ENCODE data around the gene PPME1.
A peak's percentile ranks its signal among the peaks of the same experiment; 100 is the strongest.
"Not testable (repeated sequence)": the region's sequence is repeated elsewhere in the genome, so short reads cannot be mapped to it uniquely, and the experiment has no call there.

Gene PPME1

DNA sequence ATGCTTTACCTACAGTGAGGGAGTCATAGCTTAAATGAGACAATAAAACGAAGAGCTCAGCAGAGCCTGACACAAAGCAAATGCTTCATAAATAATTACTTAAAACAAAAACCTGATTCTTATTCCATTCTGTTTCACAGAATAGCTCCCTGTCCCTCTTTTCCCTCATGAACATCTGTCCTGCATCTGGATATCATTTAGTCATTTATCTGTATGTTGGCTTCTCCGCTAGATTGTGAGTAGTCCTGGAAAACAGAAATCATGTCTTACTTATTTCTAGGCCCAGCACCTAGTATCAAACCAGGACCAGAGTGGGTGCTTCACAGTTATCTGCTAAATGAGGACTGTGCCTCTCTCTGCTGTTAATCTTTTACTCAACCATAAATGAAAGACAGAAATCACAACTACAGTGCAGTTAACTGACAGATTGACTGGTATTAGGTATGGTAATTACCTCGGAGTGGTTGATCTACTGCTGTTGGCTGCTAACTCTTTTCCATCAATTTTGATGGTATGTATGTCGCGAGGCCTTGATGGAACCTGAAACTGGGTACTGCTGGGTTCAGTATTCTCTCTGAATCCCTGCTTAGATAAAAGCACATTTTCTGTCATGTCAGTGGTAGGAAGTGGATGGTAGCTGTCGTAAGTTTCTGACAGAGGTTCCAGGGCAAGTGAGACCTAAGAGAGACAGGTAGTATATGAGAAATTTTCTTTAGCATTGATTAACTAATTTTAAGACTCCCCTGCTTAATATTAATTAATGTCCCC, 31.8 kb upstream of the PPME1 start:
- no peaks in the 10 kb centered on the region for H3K36me3 ChIP-seq (ENCODE audit: control insufficient read depth, insufficient read depth, low read length)
- H2BK120ac ChIP-seq (ENCODE audit: low read depth, low read length), result no peak overlapping the region
- no peaks in the 10 kb centered on the region for H3K79me1 ChIP-seq (ENCODE audit: low read length)
- H3K4me3 ChIP-seq (ENCODE audit: low read length), result no peak overlapping the region
- H3K27ac ChIP-seq (ENCODE audit: low read depth, low read length), result no peak overlapping the region
- no peak overlapping the region for H3K23ac ChIP-seq (ENCODE audit: low read length)
- WGBS (ENCODE audit: extremely low coverage, insufficient coverage, low lambda C conversion rate), result no CpG with 5 or more reads among the region's 6 CpGs
- no peak overlapping the region for H4K5ac ChIP-seq (ENCODE audit: low read length)
- no peaks in the 10 kb centered on the region for H3K4me1 ChIP-seq (ENCODE audit: control insufficient read depth, low read depth, low read length)
- no peak overlapping the region for H2AK5ac ChIP-seq (ENCODE audit: low read length)
- no peak overlapping the region for H3K9ac ChIP-seq (ENCODE audit: low read length)
- H3K27me3 ChIP-seq (ENCODE audit: insufficient read depth, low read length, poor library complexity), result no peaks in the 10 kb centered on the region
- H4K8ac ChIP-seq (ENCODE audit: low read depth, low read length), result no peak overlapping the region
- DNase-seq, result peak; percentile 35
- H2BK5ac ChIP-seq (ENCODE audit: low read length), result no peak overlapping the region
- no peak overlapping the region for H2BK15ac ChIP-seq (replicated peaks; ENCODE audit: low read depth)
- H3K56ac ChIP-seq (ENCODE audit: low read length), result no peak overlapping the region
- H3K18ac ChIP-seq (ENCODE audit: low read length), result no peak overlapping the region
- no peak overlapping the region for H3K4me2 ChIP-seq (ENCODE audit: low read length)
- H3K4ac ChIP-seq (ENCODE audit: low read depth, low read length), result no peak overlapping the region
- H3K79me2 ChIP-seq (ENCODE audit: control insufficient read depth, insufficient read depth, low read length), result no peaks in the 10 kb centered on the region

DNA sequence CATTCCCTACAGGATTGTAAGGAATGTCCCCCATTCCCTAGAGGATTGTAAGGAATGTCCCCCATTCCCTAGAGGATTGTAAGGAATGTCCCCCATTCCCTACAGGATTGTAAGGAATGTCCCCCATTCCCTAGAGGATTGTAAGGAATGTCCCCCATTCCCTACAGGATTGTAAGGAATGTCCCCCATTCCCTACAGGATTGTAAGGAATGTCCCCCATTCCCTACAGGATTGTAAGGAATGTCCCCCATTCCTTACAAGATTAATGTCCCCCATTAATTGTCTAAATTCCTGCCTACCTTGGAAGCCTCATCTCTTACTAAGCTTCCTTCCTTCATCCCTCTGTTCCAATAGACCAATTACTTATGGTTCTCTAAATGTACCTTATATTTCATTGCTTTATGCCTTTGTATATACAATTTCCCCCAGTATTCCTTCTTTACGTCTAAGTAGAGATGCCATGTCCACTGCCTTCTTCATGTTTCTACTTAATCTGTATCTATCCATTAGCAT, 31.1 kb upstream of the PPME1 start:
- not testable (repeated sequence) for H3K27me3 ChIP-seq (ENCODE audit: insufficient read depth, low read length, poor library complexity); H2BK120ac ChIP-seq (ENCODE audit: low read depth, low read length); H4K5ac ChIP-seq (ENCODE audit: low read length); H3K4me1 ChIP-seq (ENCODE audit: control insufficient read depth, low read depth, low read length); H3K4ac ChIP-seq (ENCODE audit: low read depth, low read length); H2AK5ac ChIP-seq (ENCODE audit: low read length); H3K18ac ChIP-seq (ENCODE audit: low read length); H3K4me2 ChIP-seq (ENCODE audit: low read length); H2BK15ac ChIP-seq (replicated peaks; ENCODE audit: low read depth); H3K56ac ChIP-seq (ENCODE audit: low read length); H3K36me3 ChIP-seq (ENCODE audit: control insufficient read depth, insufficient read depth, low read length); H3K79me2 ChIP-seq (ENCODE audit: control insufficient read depth, insufficient read depth, low read length); H2BK5ac ChIP-seq (ENCODE audit: low read length); H3K23ac ChIP-seq (ENCODE audit: low read length); H3K9ac ChIP-seq (ENCODE audit: low read length); H3K27ac ChIP-seq (ENCODE audit: low read depth, low read length); H4K8ac ChIP-seq (ENCODE audit: low read depth, low read length); H3K4me3 ChIP-seq (ENCODE audit: low read length); H3K79me1 ChIP-seq (ENCODE audit: low read length)
- no CpG with 5 or more reads among the region's 1 CpG for WGBS (ENCODE audit: extremely low coverage, insufficient coverage, low lambda C conversion rate)
- peak; percentile 28 for DNase-seq

DNA sequence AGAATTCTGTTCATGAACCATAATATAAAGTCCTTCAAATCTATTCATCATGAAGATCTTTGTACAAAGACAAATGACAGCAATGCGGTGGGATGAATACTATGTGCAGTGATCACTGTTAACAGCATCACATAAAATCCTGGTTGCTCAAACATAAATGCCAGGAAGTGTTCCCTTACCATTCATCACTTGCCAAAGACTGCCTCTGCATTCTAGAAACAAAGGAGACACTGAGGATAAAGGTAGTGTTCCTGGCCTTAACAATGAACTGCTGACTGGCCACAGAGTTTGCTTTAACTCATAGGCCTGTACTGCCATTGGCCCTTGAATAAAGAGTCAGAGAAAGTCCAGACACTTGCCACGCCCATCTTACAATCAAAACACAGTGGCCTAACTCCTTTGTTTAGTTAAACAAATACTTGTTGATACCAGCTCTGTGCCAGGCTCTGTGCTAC, 29.8 kb upstream of the PPME1 start:
- Histone ChIP-seq H3K23ac (ENCODE audit: low read length) (no peak overlapping the region), H2BK120ac (ENCODE audit: low read depth, low read length) (peak overlapping the region; percentile 38), H2BK15ac (replicated peaks; ENCODE audit: low read depth) (no peak overlapping the region), H3K27me3 (ENCODE audit: insufficient read depth, low read length, poor library complexity) (no peaks in the 10 kb centered on the region), H3K4me3 (ENCODE audit: low read length) (no peak overlapping the region), H4K5ac (ENCODE audit: low read length) (no peak overlapping the region), H3K27ac (ENCODE audit: low read depth, low read length) (no peak overlapping the region), H3K18ac (ENCODE audit: low read length) (no peak overlapping the region), H2BK5ac (ENCODE audit: low read length) (no peak overlapping the region), H3K4me1 (ENCODE audit: control insufficient read depth, low read depth, low read length) (no peaks in the 10 kb centered on the region), H3K79me2 (ENCODE audit: control insufficient read depth, insufficient read depth, low read length) (no peaks in the 10 kb centered on the region), H3K9ac (ENCODE audit: low read length) (no peak overlapping the region), H3K36me3 (ENCODE audit: control insufficient read depth, insufficient read depth, low read length) (no peaks in the 10 kb centered on the region), H3K56ac (ENCODE audit: low read length) (no peak overlapping the region), H3K4ac (ENCODE audit: low read depth, low read length) (peak overlapping the region; percentile 12), H4K8ac (ENCODE audit: low read depth, low read length) (no peak overlapping the region), H3K79me1 (ENCODE audit: low read length) (no peaks in the 10 kb centered on the region), H3K4me2 (ENCODE audit: low read length) (no peak overlapping the region), H2AK5ac (ENCODE audit: low read length) (no peak overlapping the region)
- WGBS (ENCODE audit: extremely low coverage, insufficient coverage, low lambda C conversion rate), result no CpG with 5 or more reads among the region's 2 CpGs
- DNase-seq, result peak; percentile 18

DNA sequence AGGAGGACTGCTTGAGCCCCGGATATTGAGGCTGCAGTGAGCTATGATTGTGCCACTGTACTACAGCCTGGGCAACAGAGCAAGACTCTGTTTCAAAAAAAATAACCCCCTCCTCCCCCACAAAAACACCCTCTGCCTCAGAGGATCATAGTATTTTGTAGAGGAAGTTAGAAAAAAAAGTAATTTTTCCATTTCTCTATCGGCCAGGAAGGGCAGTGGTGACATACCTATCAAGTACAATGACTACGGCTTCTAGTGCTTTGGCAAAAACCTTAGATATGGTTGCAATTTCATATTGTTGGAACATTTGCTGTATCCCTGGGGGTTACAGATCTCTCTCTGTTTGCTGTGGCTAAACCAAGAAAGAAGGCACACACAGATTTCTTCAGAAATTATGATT, 29.2 kb upstream of the PPME1 start:
- WGBS (ENCODE audit: extremely low coverage, insufficient coverage, low lambda C conversion rate), result no CpG with 5 or more reads among the region's 3 CpGs
- no peaks in the 10 kb centered on the region for H3K79me1 ChIP-seq (ENCODE audit: low read length)

DNA sequence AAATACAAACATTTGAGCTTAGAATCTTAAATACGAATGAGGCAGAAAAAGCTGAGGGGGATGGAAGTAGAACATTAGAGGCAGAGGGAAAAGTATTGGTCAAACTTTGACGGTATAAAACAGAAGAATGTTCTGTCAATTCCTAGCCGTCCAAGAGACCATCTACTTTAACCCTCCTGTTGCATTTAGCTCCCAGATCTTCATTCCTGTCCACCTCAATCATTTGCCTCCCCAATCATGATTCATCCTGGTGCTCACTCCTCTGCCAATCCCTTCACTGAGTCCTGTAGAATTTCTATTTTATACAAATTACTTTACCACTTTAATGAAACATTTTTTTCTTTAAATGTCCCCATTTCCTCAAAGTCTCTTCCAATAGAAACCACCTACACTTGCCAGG, 28.5 kb upstream of the PPME1 start:
- H3K9ac ChIP-seq (ENCODE audit: low read length), result no peak overlapping the region
- no CpG with 5 or more reads among the region's 3 CpGs for WGBS (ENCODE audit: extremely low coverage, insufficient coverage, low lambda C conversion rate)

More for the DNA sequence above, 29.2 kb upstream of the PPME1 start:
- H3K27ac ChIP-seq (ENCODE audit: low read depth, low read length), result no peak overlapping the region
- no peaks in the 10 kb centered on the region for H3K4me1 ChIP-seq (ENCODE audit: control insufficient read depth, low read depth, low read length)
- no peak overlapping the region for H2BK120ac ChIP-seq (ENCODE audit: low read depth, low read length)
- H4K5ac ChIP-seq (ENCODE audit: low read length), result no peak overlapping the region
- H2AK5ac ChIP-seq (ENCODE audit: low read length), result no peak overlapping the region
- H3K36me3 ChIP-seq (ENCODE audit: control insufficient read depth, insufficient read depth, low read length), result no peaks in the 10 kb centered on the region
- no peak overlapping the region for H3K23ac ChIP-seq (ENCODE audit: low read length)
- peak overlapping the region; percentile 88 for H2BK15ac ChIP-seq (replicated peaks; ENCODE audit: low read depth)
- no peak overlapping the region for H3K56ac ChIP-seq (ENCODE audit: low read length)
- H3K18ac ChIP-seq (ENCODE audit: low read length), result no peak overlapping the region
- H4K8ac ChIP-seq (ENCODE audit: low read depth, low read length), result no peak overlapping the region
- H3K79me2 ChIP-seq (ENCODE audit: control insufficient read depth, insufficient read depth, low read length), result no peaks in the 10 kb centered on the region
- H3K4me2 ChIP-seq (ENCODE audit: low read length), result no peak overlapping the region
- no peak overlapping the region for H3K4ac ChIP-seq (ENCODE audit: low read depth, low read length)
- no peak overlapping the region for H2BK5ac ChIP-seq (ENCODE audit: low read length)
- H3K9ac ChIP-seq (ENCODE audit: low read length), result no peak overlapping the region
- DNase-seq, result no peak
- no peak overlapping the region for H3K4me3 ChIP-seq (ENCODE audit: low read length)
- H3K27me3 ChIP-seq (ENCODE audit: insufficient read depth, low read length, poor library complexity), result no peaks in the 10 kb centered on the region

More for the DNA sequence above, 28.5 kb upstream of the PPME1 start:
- Histone ChIP-seq H2BK15ac (replicated peaks; ENCODE audit: low read depth) (no peak overlapping the region), H3K79me2 (ENCODE audit: control insufficient read depth, insufficient read depth, low read length) (no peaks in the 10 kb centered on the region), H3K4me3 (ENCODE audit: low read length) (no peak overlapping the region), H4K5ac (ENCODE audit: low read length) (no peak overlapping the region), H2BK5ac (ENCODE audit: low read length) (no peak overlapping the region), H3K4ac (ENCODE audit: low read depth, low read length) (no peak overlapping the region), H3K4me1 (ENCODE audit: control insufficient read depth, low read depth, low read length) (no peaks in the 10 kb centered on the region), H3K27ac (ENCODE audit: low read depth, low read length) (no peak overlapping the region), H3K36me3 (ENCODE audit: control insufficient read depth, insufficient read depth, low read length) (no peaks in the 10 kb centered on the region), H3K27me3 (ENCODE audit: insufficient read depth, low read length, poor library complexity) (no peaks in the 10 kb centered on the region), H3K23ac (ENCODE audit: low read length) (no peak overlapping the region), H2AK5ac (ENCODE audit: low read length) (no peak overlapping the region), H3K79me1 (ENCODE audit: low read length) (no peaks in the 10 kb centered on the region), H3K56ac (ENCODE audit: low read length) (no peak overlapping the region), H4K8ac (ENCODE audit: low read depth, low read length) (no peak overlapping the region), H2BK120ac (ENCODE audit: low read depth, low read length) (no peak overlapping the region), H3K18ac (ENCODE audit: low read length) (no peak overlapping the region), H3K4me2 (ENCODE audit: low read length) (no peak overlapping the region)
- DNase-seq, result no peak
